ENCODE measurements around the gene DUSP8. TPM values are rescaled to one million over a fixed set of nuclear protein-coding genes. Genes with fewer than 3 reads are reported as not detected.

Gene DUSP8
- total and polyA plus RNA-seq, 9 of the 15 experiments (the other 6 are each of a cell fraction or from before 2014, with no cell fraction given): 0.14 to 2.0 (median 0.86) TPM; not detected in 2

DNA sequence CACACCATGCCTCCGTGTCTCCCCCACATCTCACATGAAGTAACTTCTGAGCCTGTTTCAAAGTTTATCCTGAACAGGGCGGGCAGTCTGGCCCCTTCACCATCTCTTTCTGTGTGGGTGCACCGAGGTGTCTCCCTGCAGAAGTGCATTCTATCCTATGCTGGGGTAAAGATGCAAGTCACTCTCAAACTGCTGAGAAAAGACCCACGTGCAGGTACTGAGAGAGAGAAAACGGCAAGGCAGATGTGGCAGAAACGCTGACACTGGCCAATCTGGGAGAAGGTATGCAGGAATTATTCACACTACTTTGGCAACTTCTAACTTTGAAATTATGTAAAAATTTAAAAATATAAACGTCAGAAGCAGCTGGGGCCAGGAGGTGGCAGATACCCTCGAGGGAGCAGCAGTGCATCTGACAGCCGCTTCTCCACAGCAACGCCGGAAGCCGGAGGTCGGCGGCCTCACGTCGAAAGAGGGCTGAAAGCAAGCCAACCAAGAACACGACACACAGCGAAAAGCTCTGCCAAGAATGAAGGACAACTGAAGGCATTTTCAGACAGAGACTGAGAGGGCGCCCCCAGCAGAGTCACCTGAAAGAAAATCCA lies 51.3 kb downstream of the DUSP8 start (continued):
- TF ChIP-seq ID3 (CRISPR knock-in tag; IDR thresholded peaks at IDR 0.05) (no peak), ID3 (tag; IDR thresholded peaks at IDR 0.05) (no peak), SIN3B (IDR thresholded peaks at IDR 0.05; ENCODE audit: low read depth) (no peak), ZNF165 (CRISPR knock-in tag; IDR thresholded peaks at IDR 0.05; ENCODE audit: borderline replicate concordance) (no peak), GABPA (tag; conservative IDR thresholded peaks at IDR 0.05; ENCODE audit: low read depth) (no peak), SREBF1 (IDR thresholded peaks at IDR 0.05; ENCODE audit: borderline replicate concordance, low read depth, low read length) (no peak), CBX5 (IDR thresholded peaks at IDR 0.05; ENCODE audit: borderline replicate concordance, low read depth) (no peak), ATF6 (CRISPR knock-in tag; IDR thresholded peaks at IDR 0.05) (no peak), ELF4 (CRISPR knock-in tag; IDR thresholded peaks at IDR 0.05) (no peak), E2F3 (CRISPR knock-in tag; IDR thresholded peaks at IDR 0.05) (no peak), BCL6 (CRISPR knock-in tag; IDR thresholded peaks at IDR 0.05) (no peak), ZNF3 (CRISPR knock-in tag; IDR thresholded peaks at IDR 0.05) (no peak), ZNF384 (IDR thresholded peaks at IDR 0.05; ENCODE audit: low read depth, low read length) (no peak), PHB (CRISPR knock-in tag; IDR thresholded peaks at IDR 0.05) (no peak), CREM (IDR thresholded peaks at IDR 0.05; ENCODE audit: low read depth) (peak; percentile 28; the same call in 1 of the 2 replicates), ASH1L (IDR thresholded peaks at IDR 0.05; ENCODE audit: borderline replicate concordance, low read depth, partially characterized antibody) (no peak), NFATC3 (IDR thresholded peaks at IDR 0.05) (no peak), PTBP1 (IDR thresholded peaks at IDR 0.05; ENCODE audit: low read depth, low read length) (no peak)
- TF ChIP-seq, protein P1, sequence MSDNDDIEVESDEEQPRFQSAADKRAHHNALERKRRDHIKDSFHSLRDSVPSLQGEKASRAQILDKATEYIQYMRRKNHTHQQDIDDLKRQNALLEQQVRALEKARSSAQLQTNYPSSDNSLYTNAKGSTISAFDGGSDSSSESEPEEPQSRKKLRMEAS (CRISPR knock-in tag; IDR thresholded peaks at IDR 0.05): no peak
- TF ChIP-seq, protein P2, sequence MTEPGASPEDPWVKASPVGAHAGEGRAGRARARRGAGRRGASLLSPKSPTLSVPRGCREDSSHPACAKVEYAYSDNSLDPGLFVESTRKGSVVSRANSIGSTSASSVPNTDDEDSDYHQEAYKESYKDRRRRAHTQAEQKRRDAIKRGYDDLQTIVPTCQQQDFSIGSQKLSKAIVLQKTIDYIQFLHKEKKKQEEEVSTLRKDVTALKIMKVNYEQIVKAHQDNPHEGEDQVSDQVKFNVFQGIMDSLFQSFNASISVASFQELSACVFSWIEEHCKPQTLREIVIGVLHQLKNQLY (CRISPR knock-in tag; conservative IDR thresholded peaks at IDR 0.05): no peak
